H1 (cell line): Measurements from ENCODE around the gene BCL2L1. TPM values are rescaled to one million over a fixed set of nuclear protein-coding genes. Genes with fewer than 3 reads are reported as not detected.

ENCODE experiments used
- CTCF ChIA-PET: fragments of 300-600 bp; sonication (Branson Sonifier 250); formaldehyde crosslinking; loops from one replicate; lab custom pipeline; 2021; ENCODE audit not compliant: partially characterized antibody; lab: Charles Lee
- POLR2A ChIA-PET: fragments of 300-600 bp; sonication (Branson Sonifier 250); formaldehyde crosslinking; loops from one replicate; lab custom pipeline; 2021; ENCODE audit warnings: inconsistent platforms; ENCODE audit not compliant: partially characterized antibody; lab: Charles Lee
- DNase-seq, 2 experiments: peaks; one replicate each; pipeline versions ENCODE4 v3.0.0 to v3.0.0-alpha.2; 2010 to 2022; ENCODE audit warnings: low spot score in 2 of 2, low read depth in 1 of 2, mixed read lengths in 1 of 2
- FAIRE-seq: peaks from 2 replicates; lab custom pipeline; 2011; peaks lifted over from hg19 to GRCh38; lab: Jason Lieb, UNC
- H2AFZ ChIP-seq: 2 replicates; pipeline ENCODE4 v1.8.1; 2012; ENCODE audit warnings: low read length, inconsistent platforms
- H2AK5ac ChIP-seq: 2 replicates; pipeline ENCODE4 v1.6.1; 2013; ENCODE audit warnings: low read depth, low read length
- H2BK120ac ChIP-seq: replicated peaks from 2 replicates; pipeline ENCODE3; 2013; ENCODE audit warnings: low read depth, low read length, inconsistent platforms
- H2BK12ac ChIP-seq: 2 replicates; pipeline ENCODE4 v1.6.1; 2013; ENCODE audit warnings: low read depth, low read length
- H2BK15ac ChIP-seq: 2 replicates; pipeline ENCODE4 v1.6.1; 2013; ENCODE audit warnings: low read length
- H2BK20ac ChIP-seq: 2 replicates; pipeline ENCODE4 v1.6.1; 2013; ENCODE audit warnings: low read length
- H2BK5ac ChIP-seq: 2 replicates; pipeline ENCODE4 v1.6.1; 2013; ENCODE audit warnings: low read depth, low read length
- H3K14ac ChIP-seq: 2 replicates; pipeline ENCODE4 v1.6.1; 2013; ENCODE audit warnings: inconsistent platforms; ENCODE audit not compliant: insufficient read length
- H3K18ac ChIP-seq: 2 replicates; pipeline ENCODE4 v1.6.1; 2013; ENCODE audit warnings: low read length; ENCODE audit errors: extremely low read depth
- H3K23ac ChIP-seq: 2 replicates; pipeline ENCODE4 v1.6.1; 2013; ENCODE audit warnings: inconsistent platforms; ENCODE audit not compliant: insufficient read length
- H3K23me2 ChIP-seq: 2 replicates; pipeline ENCODE4 v1.6.1; 2013; ENCODE audit warnings: low read depth, low read length
- H3K27ac ChIP-seq: 2 replicates; pipeline ENCODE4 v1.6.1; 2011; ENCODE audit warnings: low read depth, low read length, inconsistent platforms
- H3K27me3 ChIP-seq, 4 experiments: replicated peaks in 1 of 4; 1 replicate in 1 of 4; 2 replicates in 3 of 4; pipeline versions ENCODE4 v1.6.1 to v1.8.1; 2011 to 2013; ENCODE audit warnings: low read length in 3 of 4, mild to moderate bottlenecking in 3 of 4, inconsistent platforms in 2 of 4, mixed read lengths in 2 of 4, moderate library complexity in 1 of 4; ENCODE audit not compliant: control insufficient read depth in 3 of 4, insufficient read depth in 3 of 4; ENCODE audit errors: extremely low read depth in 1 of 4
- H3K36me3 ChIP-seq, 4 experiments: 2 replicates each; pipeline versions ENCODE4 v1.6.1 to v1.8.1; 2011 to 2013; ENCODE audit warnings: mild to moderate bottlenecking in 4 of 4, low read length in 3 of 4, moderate library complexity in 2 of 4, control low read depth in 1 of 4, inconsistent platforms in 1 of 4; ENCODE audit not compliant: insufficient read depth in 4 of 4, control insufficient read depth in 2 of 4
- H3K4ac ChIP-seq: replicated peaks from 2 replicates; pipeline ENCODE3; 2013; ENCODE audit warnings: low read length, low read depth, mixed read lengths, inconsistent platforms; ENCODE audit not compliant: insufficient read length
- H3K4me1 ChIP-seq, 4 experiments: replicated peaks in 1 of 4; 1 replicate in 1 of 4; 2 replicates in 3 of 4; pipeline versions ENCODE4 v1.6.1 to v1.8.1; 2011 to 2013; ENCODE audit warnings: low read length in 3 of 4, inconsistent platforms in 2 of 4, mixed read lengths in 1 of 4; ENCODE audit not compliant: insufficient read depth in 4 of 4, control insufficient read depth in 3 of 4
- H3K4me2 ChIP-seq, 2 experiments: 2 replicates each; pipeline versions ENCODE4 v1.6.1 to v1.8.1; 2011 to 2013; ENCODE audit warnings: low read depth in 2 of 2, low read length in 2 of 2, control low read depth in 1 of 2, inconsistent platforms in 1 of 2, mild to moderate bottlenecking in 1 of 2; ENCODE audit not compliant: insufficient read depth in 1 of 2
- H3K4me3 ChIP-seq, 4 experiments: fragments of 200-600, 300-600 bp in 1 of 4; sonication (generic), shearing (Covaris generic), sonication (Bioruptor Twin) in 1 of 4; 2 replicates each; pipeline versions ENCODE4 v1.5.1 to v1.8.1; 2011 to 2016; ENCODE audit warnings: low read length in 4 of 4, low read depth in 3 of 4, control low read depth in 2 of 4, inconsistent platforms in 2 of 4, mild to moderate bottlenecking in 2 of 4, mixed read lengths in 1 of 4, moderate library complexity in 1 of 4; ENCODE audit not compliant: insufficient read depth in 2 of 4; ENCODE audit errors: extremely low read depth in 1 of 4
- H3K56ac ChIP-seq: replicated peaks from 2 replicates; pipeline ENCODE3; 2013; ENCODE audit warnings: low read depth, mild to moderate bottlenecking, mixed read lengths, low read length, inconsistent platforms; ENCODE audit not compliant: insufficient read length
- H3K79me1 ChIP-seq: 2 replicates; pipeline ENCODE4 v1.6.1; 2013; ENCODE audit warnings: low read depth, low read length, control low read depth
- H3K79me2 ChIP-seq, 2 experiments: 2 replicates each; pipeline versions ENCODE4 v1.6.1 to v1.8.1; 2012 to 2013; ENCODE audit warnings: low read length in 2 of 2, mild to moderate bottlenecking in 2 of 2, inconsistent platforms in 1 of 2; ENCODE audit not compliant: insufficient read depth in 2 of 2, control insufficient read depth in 1 of 2
- H3K9ac ChIP-seq, 4 experiments: replicated peaks in 1 of 4; 1 replicate in 1 of 4; 2 replicates in 3 of 4; pipeline versions ENCODE4 v1.6.1 to v1.8.1; 2011 to 2013; ENCODE audit warnings: low read depth in 3 of 4, low read length in 3 of 4, control low read depth in 2 of 4, mild to moderate bottlenecking in 2 of 4, moderate library complexity in 2 of 4, inconsistent platforms in 1 of 4; ENCODE audit errors: extremely low read depth in 1 of 4
- H3K9me3 ChIP-seq, 2 experiments: 2 replicates each; pipeline versions ENCODE4 v1.6.1 to v1.8.1; 2012 to 2013; ENCODE audit warnings: mild to moderate bottlenecking in 2 of 2, moderate library complexity in 2 of 2, control low read depth in 1 of 2, inconsistent platforms in 1 of 2, low read depth in 1 of 2, low read length in 1 of 2, mixed read lengths in 1 of 2; ENCODE audit not compliant: insufficient read depth in 2 of 2
- H4K20me1 ChIP-seq, 2 experiments: replicated peaks in 1 of 2; 2 replicates each; pipeline versions ENCODE3 to v1.8.1; 2011 to 2013; ENCODE audit warnings: inconsistent platforms in 2 of 2, low read length in 2 of 2, mild to moderate bottlenecking in 1 of 2; ENCODE audit not compliant: insufficient read depth in 2 of 2, control insufficient read depth in 1 of 2
- H4K5ac ChIP-seq: 2 replicates; pipeline ENCODE4 v1.6.1; 2013; ENCODE audit warnings: low read length, low read depth, mixed read lengths, inconsistent platforms; ENCODE audit not compliant: insufficient read length
- H4K8ac ChIP-seq: 2 replicates; pipeline ENCODE4 v1.8.0; 2013; ENCODE audit warnings: mild to moderate bottlenecking, moderate library complexity, low read length, inconsistent platforms; ENCODE audit not compliant: insufficient read depth; ENCODE audit errors: extremely low read depth
- H4K91ac ChIP-seq: replicated peaks from 2 replicates; pipeline ENCODE3; 2013; ENCODE audit warnings: low read length, mixed read lengths, inconsistent platforms; ENCODE audit not compliant: insufficient read length
- ASH2L ChIP-seq: fragments of 200-600, 300-600 bp; sonication (generic); IDR thresholded peaks from one replicate; pipeline ENCODE4 v1.7.1; 2017; ENCODE audit warnings: low read length
- BRCA1 ChIP-seq: IDR thresholded peaks from 2 replicates; pipeline ENCODE4 v1.6.1; 2012; ENCODE audit warnings: low read depth, low read length, improper control_type of control experiment
- CREB1 ChIP-seq: IDR thresholded peaks from 2 replicates; pipeline ENCODE4 v1.6.1; 2012; ENCODE audit warnings: inconsistent platforms
- GABPA ChIP-seq: IDR thresholded peaks from 2 replicates; pipeline ENCODE4 v1.6.1; 2011; ENCODE audit warnings: mild to moderate bottlenecking, low read length, moderate library complexity, borderline replicate concordance; ENCODE audit not compliant: insufficient read depth
- HDAC2 ChIP-seq, 2 experiments: fragments of 300-600 bp in 1 of 2; sonication (generic) in 1 of 2; IDR thresholded peaks; 2 replicates each; pipeline ENCODE4 v1.6.1; 2011 to 2012; ENCODE audit warnings: low read depth in 2 of 2, low read length in 2 of 2, mild to moderate bottlenecking in 2 of 2, moderate library complexity in 2 of 2, borderline replicate concordance in 1 of 2, inconsistent platforms in 1 of 2
- KDM4A ChIP-seq: IDR thresholded peaks from one replicate; pipeline ENCODE4 v1.7.1; 2012; ENCODE audit warnings: low read depth, mild to moderate bottlenecking, moderate library complexity, low read length, inconsistent platforms; ENCODE audit not compliant: severe bottlenecking
- MAX ChIP-seq: IDR thresholded peaks from 2 replicates; pipeline ENCODE4 v1.6.1; 2012; ENCODE audit warnings: inconsistent platforms
- POLR2A ChIP-seq, 2 experiments: IDR thresholded peaks; 1 replicate in 1 of 2; 2 replicates in 1 of 2; pipeline ENCODE4 v1.6.1; 2011; ENCODE audit warnings: low read depth in 2 of 2, low read length in 2 of 2, mild to moderate bottlenecking in 2 of 2; ENCODE audit errors: control extremely low read depth in 1 of 2
- RNF2 ChIP-seq: fragments of 200-900, 300-1000 bp; sonication (generic); IDR thresholded peaks from 2 replicates; pipeline ENCODE4 v1.7.1; 2016; ENCODE audit warnings: borderline replicate concordance, low read depth, mild to moderate bottlenecking, antibody characterized with exemption, low read length; ENCODE audit not compliant: poor library complexity, severe bottlenecking; ENCODE audit errors: missing control alignments
- TAF1 ChIP-seq: IDR thresholded peaks from 2 replicates; pipeline ENCODE4 v1.6.1; 2011; ENCODE audit warnings: mild to moderate bottlenecking, low read depth, low read length
- WGBS, 2 experiments: shearing (Covaris generic) in 1 of 2; methylation state at CpG; one replicate each; pipeline versions ENCODE4 v1.1.6 to v1.1.7; 2013 to 2015; ENCODE audit warnings: low lambda C conversion rate in 2 of 2, mixed read lengths in 2 of 2, inconsistent platforms in 1 of 2, low coverage in 1 of 2, missing lambda C conversion rate in 1 of 2; ENCODE audit not compliant: insufficient replicate concordance in 2 of 2, insufficient coverage in 1 of 2, insufficient read length in 1 of 2; ENCODE audit errors: extremely low coverage in 1 of 2, missing lambda C conversion rate in 1 of 2; 5-methylcytosine and 5-hydroxymethylcytosine counted together
- polyA plus RNA-seq, 7 experiments: library from polyadenylated mRNA; depleted of rRNA in 3 of 7; stranded (reverse) in 5 of 7; unstranded in 2 of 7; fragments of >200 nt in 5 of 7; fragments of 200-250 nt in 2 of 7; gene quantifications; 1 replicate in 5 of 7; 2 replicates in 1 of 7; 4 replicates in 1 of 7; pipeline versions ENCODE4 v1.2.1 to v1.2.3, GENCODE V29; 2011 to 2013; ENCODE audit warnings: missing spikeins in 2 of 7, mixed read lengths in 2 of 7
- total RNA-seq: library from RNA; stranded (reverse); fragmentation: NEBNext Ultra II Directional; extraction: Animal tissue kit (Norgen Biotek cat#: 25700); gene quantifications from 2 replicates; pipeline ENCODE4 v1.2.1, GENCODE V29; 2021

BCL2L1 gene
- total and polyA plus RNA-seq, 2 of the 8 experiments (the other 6 are each of a cell fraction or from before 2014, with no cell fraction given), result 64.9 to 66.1 TPM

- Histone ChIP-seq H2BK12ac (peak overlapping the region; percentile 86), H3K79me2 (peaks cover 13 to 55% of the 10 kb centered on the region in 2 experiments), H3K4ac (no peak overlapping the region), H4K20me1 (peaks cover 0 to 6% of the 10 kb centered on the region in 2 experiments), H4K8ac (no peak overlapping the region), H3K56ac (no peak overlapping the region), H2BK20ac (0 out of 2 replicates have a peak overlapping the region, but pooled peaks have one; percentile 82), H2BK120ac (peak overlapping the region; percentile 65), H4K91ac (peak overlapping the region; percentile 45), H3K9me3 (no peaks in the 10 kb centered on the region), H3K23me2 (peaks cover 4% of the 10 kb centered on the region), H3K4me3 (peak overlapping the region; percentile 48 to 94 (median 70)), H2AFZ (no peak overlapping the region), H3K27ac (no peak overlapping the region), H2BK5ac (peak overlapping the region; percentile 90; the same call in 1 of the 2 replicates), H3K23ac (no peak overlapping the region), H3K9ac (peak overlapping the region; percentile 14 to 92 (median 37); a peak in 4 of 7 replicates), H3K36me3 (peaks cover 0 to 12% (median 6%) of the 10 kb centered on the region in 4 experiments; a peak in 6 of 8 replicates), H3K14ac (no peak overlapping the region), H2BK15ac (no peak overlapping the region; the same call in 1 of the 2 replicates), H2AK5ac (peak overlapping the region; percentile 43; the same call in 1 of the 2 replicates), H3K4me2 (peak overlapping the region; percentile 84 to 88), H3K27me3 (no peaks in the 10 kb centered on the region), H3K18ac (peak overlapping the region; percentile 54; the same call in 1 of the 2 replicates), H4K5ac (no peak overlapping the region), H3K4me1 (peaks cover 15 to 40% (median 38%) of the 10 kb centered on the region in 4 experiments), H3K79me1 (no peaks in the 10 kb centered on the region; the same call in 1 of the 2 replicates)
- CTCF ChIA-PET, result interaction anchor here (0.8 to 8.6 kb wide), 20 partner anchors 8 to 159 kb away, joined by 3 to 151 read pairs (median 8); no protein-coding TSS in a partner anchor
- DNase-seq (no peak), FAIRE-seq (no peak)
- whole genome bisulfite sequencing, 2 experiments, result 77% methylated on average over 22 of the region's 22 CpGs; no CpG with 5 or more reads in 1 of the 2 experiments
- POLR2A ChIA-PET, result interaction anchor here (0.8 to 9.7 kb wide), 10 partner anchors 11 to 116 kb away, joined by 3 to 108 read pairs (median 7); partner anchors contain the start of genes ID1 and TPX2
- TF ChIP-seq RNF2 (no peak), ASH2L (no peak), MAX (no peak), CREB1 (no peak), GABPA (no peak), POLR2A (IDR thresholded peaks at IDR 0.05; ENCODE audit: control extremely low read depth in 1 of 2, low read depth in 2 of 2, low read length in 2 of 2) (peak in 1 of 2 experiments; percentile 15; a peak in 1 of 3 replicates), TAF1 (no peak), HDAC2 (IDR thresholded peaks at IDR 0.05; ENCODE audit: borderline replicate concordance in 1 of 2, low read depth in 2 of 2, low read length in 2 of 2) (no peak), BRCA1 (no peak), KDM4A (peak; percentile 38)
Observed at GRCh38 chr20:31721408-31722256, 1.0 kb downstream of the BCL2L1 start.
